Measurements from ENCODE around the gene WDR64. TPM values are rescaled to one million over a fixed set of nuclear protein-coding genes. Genes with fewer than 3 reads are reported as not detected.
A peak's percentile ranks its signal among the peaks of the same experiment; 100 is the strongest.

Gene WDR64
- total RNA-seq, 2 donors from 2014 or later, result not detected

DNA sequence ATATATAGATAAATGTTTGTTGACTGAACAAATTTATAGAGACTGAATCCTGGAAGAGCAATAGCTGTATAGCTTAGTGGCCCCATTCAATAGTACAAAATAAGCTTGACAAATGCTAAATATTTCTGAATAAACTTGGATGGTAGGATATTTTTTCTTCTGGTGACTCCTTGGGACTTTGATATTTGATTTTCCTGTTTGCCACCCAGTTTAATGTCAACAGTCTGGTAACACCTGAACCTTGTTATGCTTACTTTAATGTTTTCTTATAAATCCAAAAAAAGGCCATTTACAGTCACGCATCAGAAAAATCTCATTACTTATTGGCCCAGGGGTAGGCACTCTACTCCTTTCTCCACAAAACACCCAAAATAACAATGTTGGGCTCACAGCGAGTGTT, 30.8 kb downstream of the WDR64 start:
- Histone ChIP-seq H3K9me3 (ENCODE audit: control insufficient read depth, low read length) (no peaks in the 10 kb centered on the region), H3K36me3 (ENCODE audit: control insufficient read depth, insufficient read depth, low read length) (no peaks in the 10 kb centered on the region), H3K4me1 (ENCODE audit: control insufficient read depth, insufficient read depth, low read length) (no peaks in the 10 kb centered on the region), H3K4me3 (ENCODE audit: low read length) (no peak overlapping the region), H3K27me3 (ENCODE audit: control insufficient read depth, insufficient read depth, low read length, poor library complexity, severe bottlenecking) (peaks cover 82% of the 10 kb centered on the region), H3K27ac (ENCODE audit: low read depth, low read length) (no peak overlapping the region), H3K9ac (ENCODE audit: extremely low read depth, low read length, poor library complexity, severe bottlenecking) (no peak overlapping the region)
- Mint-ChIP-seq H3K27ac (no peak overlapping the region), H3K4me3 (no peak overlapping the region), H3K36me3 (ENCODE audit: low read depth) (no peaks in the 10 kb centered on the region), H3K9me3 (peaks cover 5% of the 10 kb centered on the region), H3K4me1 (peaks cover 9% of the 10 kb centered on the region), H3K27me3 (ENCODE audit: insufficient read depth) (peaks cover 40% of the 10 kb centered on the region)
- WGBS, 2 experiments (ENCODE audit: insufficient coverage in 1 of 2, insufficient read length in 1 of 2), result 92% methylated on average over 1 of the region's 2 CpGs; no CpG with 5 or more reads in 1 of the 2 experiments
- no peak for DNase-seq
- TF ChIP-seq, protein P1, sequence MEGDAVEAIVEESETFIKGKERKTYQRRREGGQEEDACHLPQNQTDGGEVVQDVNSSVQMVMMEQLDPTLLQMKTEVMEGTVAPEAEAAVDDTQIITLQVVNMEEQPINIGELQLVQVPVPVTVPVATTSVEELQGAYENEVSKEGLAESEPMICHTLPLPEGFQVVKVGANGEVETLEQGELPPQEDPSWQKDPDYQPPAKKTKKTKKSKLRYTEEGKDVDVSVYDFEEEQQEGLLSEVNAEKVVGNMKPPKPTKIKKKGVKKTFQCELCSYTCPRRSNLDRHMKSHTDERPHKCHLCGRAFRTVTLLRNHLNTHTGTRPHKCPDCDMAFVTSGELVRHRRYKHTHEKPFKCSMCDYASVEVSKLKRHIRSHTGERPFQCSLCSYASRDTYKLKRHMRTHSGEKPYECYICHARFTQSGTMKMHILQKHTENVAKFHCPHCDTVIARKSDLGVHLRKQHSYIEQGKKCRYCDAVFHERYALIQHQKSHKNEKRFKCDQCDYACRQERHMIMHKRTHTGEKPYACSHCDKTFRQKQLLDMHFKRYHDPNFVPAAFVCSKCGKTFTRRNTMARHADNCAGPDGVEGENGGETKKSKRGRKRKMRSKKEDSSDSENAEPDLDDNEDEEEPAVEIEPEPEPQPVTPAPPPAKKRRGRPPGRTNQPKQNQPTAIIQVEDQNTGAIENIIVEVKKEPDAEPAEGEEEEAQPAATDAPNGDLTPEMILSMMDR (conservative IDR thresholded peaks at IDR 0.05), result no peak

GRCh38 chr1:241684108-241684507, 32.0 kb downstream of the WDR64 start:
- Histone ChIP-seq H3K9ac (ENCODE audit: extremely low read depth, low read length, poor library complexity, severe bottlenecking) (no peak overlapping the region), H3K27me3 (ENCODE audit: control insufficient read depth, insufficient read depth, low read length, poor library complexity, severe bottlenecking) (peaks cover 82% of the 10 kb centered on the region), H3K27ac (ENCODE audit: low read depth, low read length) (no peak overlapping the region), H3K9me3 (ENCODE audit: control insufficient read depth, low read length) (no peaks in the 10 kb centered on the region), H3K4me1 (ENCODE audit: control insufficient read depth, insufficient read depth, low read length) (no peaks in the 10 kb centered on the region), H3K36me3 (ENCODE audit: control insufficient read depth, insufficient read depth, low read length) (no peaks in the 10 kb centered on the region), H3K4me3 (ENCODE audit: low read length) (no peak overlapping the region)
- Mint-ChIP-seq H3K4me3 (no peak overlapping the region), H3K36me3 (ENCODE audit: low read depth) (no peaks in the 10 kb centered on the region), H3K9me3 (peaks cover 5% of the 10 kb centered on the region), H3K27me3 (ENCODE audit: insufficient read depth) (peaks cover 37% of the 10 kb centered on the region), H3K4me1 (peaks cover 15% of the 10 kb centered on the region), H3K27ac (no peak overlapping the region)
- DNase-seq, result no peak
- TF ChIP-seq, protein P1 (conservative IDR thresholded peaks at IDR 0.05), result no peak
- no CpG with 5 or more reads among the region's 1 CpG for WGBS, 2 experiments (ENCODE audit: insufficient coverage in 1 of 2, insufficient read length in 1 of 2)

DNA sequence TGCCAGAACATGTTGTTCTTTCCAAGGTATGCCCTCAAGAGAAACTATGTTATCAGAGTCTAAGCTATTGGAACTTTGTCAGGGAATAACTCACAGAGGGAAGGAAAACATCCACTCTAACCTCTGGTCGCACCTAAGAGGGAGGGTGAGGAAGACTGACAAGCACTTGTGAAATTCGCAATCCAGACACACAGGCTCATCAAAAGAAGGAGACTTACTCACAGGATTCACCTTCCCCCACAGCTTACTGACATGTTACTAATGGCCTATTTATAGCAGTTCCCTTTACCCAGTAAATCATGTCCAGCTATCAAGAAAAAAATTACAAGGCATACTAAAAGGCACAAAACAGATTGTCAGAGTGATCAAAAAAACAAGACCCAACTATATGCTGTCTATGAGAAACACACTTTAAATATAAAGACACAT, 36.9 kb downstream of the WDR64 start:
- Histone ChIP-seq H3K27ac (ENCODE audit: low read depth, low read length) (no peak overlapping the region), H3K9ac (ENCODE audit: extremely low read depth, low read length, poor library complexity, severe bottlenecking) (no peak overlapping the region)
- H3K4me1 Mint-ChIP-seq, result peaks cover 6% of the 10 kb centered on the region

More for the DNA sequence above, 36.9 kb downstream of the WDR64 start:
- no peaks in the 10 kb centered on the region for H3K9me3 ChIP-seq (ENCODE audit: control insufficient read depth, low read length)
- TF ChIP-seq, protein P1 (conservative IDR thresholded peaks at IDR 0.05), result no peak
- peaks cover 93% of the 10 kb centered on the region for H3K27me3 ChIP-seq (ENCODE audit: control insufficient read depth, insufficient read depth, low read length, poor library complexity, severe bottlenecking)
- no peaks in the 10 kb centered on the region for H3K9me3 Mint-ChIP-seq
- peaks cover 32% of the 10 kb centered on the region for H3K27me3 Mint-ChIP-seq (ENCODE audit: insufficient read depth)
- WGBS, 2 experiments (ENCODE audit: insufficient coverage in 1 of 2, insufficient read length in 1 of 2), result 53 to 60% methylated on average over 2 of the region's 2 CpGs
- H3K36me3 Mint-ChIP-seq (ENCODE audit: low read depth), result no peaks in the 10 kb centered on the region
- peak; percentile 46 for DNase-seq
- H3K4me3 Mint-ChIP-seq, result no peak overlapping the region
- no peaks in the 10 kb centered on the region for H3K36me3 ChIP-seq (ENCODE audit: control insufficient read depth, insufficient read depth, low read length)
- no peaks in the 10 kb centered on the region for H3K4me1 ChIP-seq (ENCODE audit: control insufficient read depth, insufficient read depth, low read length)
- no peak overlapping the region for H3K4me3 ChIP-seq (ENCODE audit: low read length)
- H3K27ac Mint-ChIP-seq, result peak overlapping the region; percentile 42
